Measurements from ENCODE around the gene TXLNB.
A peak's percentile ranks its signal among the peaks of the same experiment; 100 is the strongest.
"Not testable (repeated sequence)": the region's sequence is repeated elsewhere in the genome, so short reads cannot be mapped to it uniquely, and the experiment has no call there.

Gene TXLNB

GRCh38 chr6:139311831-139312230 is 20.0 kb upstream of the TXLNB start:
- no peak for DNase-seq (ENCODE audit: low read depth)

- no peak for DNase-seq (ENCODE audit: low read depth)
These were observed 17.3 kb upstream of the TXLNB start for GRCh38 chr6:139308936-139309603.

- no peak for DNase-seq (ENCODE audit: low read depth)
These were observed 16.6 kb upstream of the TXLNB start for GRCh38 chr6:139308286-139308916.

- no peak for DNase-seq (ENCODE audit: low read depth)
These were observed 14.6 kb upstream of the TXLNB start for GRCh38 chr6:139306291-139306981.

GRCh38 chr6:139303185-139303584 is 11.4 kb upstream of the TXLNB start:
- DNase-seq (ENCODE audit: low read depth), result no peak

- no peak for DNase-seq (ENCODE audit: low read depth)
These were observed 6.1 kb upstream of the TXLNB start for GRCh38 chr6:139297921-139298320.

GRCh38 chr6:139296927-139297326 is 5.1 kb upstream of the TXLNB start:
- DNase-seq (ENCODE audit: low read depth), result no peak

GRCh38 chr6:139295901-139296300 is 4.1 kb upstream of the TXLNB start:
- no peak for DNase-seq (ENCODE audit: low read depth)

GRCh38 chr6:139294090-139294489 is 2.3 kb upstream of the TXLNB start:
- no peak for DNase-seq (ENCODE audit: low read depth)

GRCh38 chr6:139293230-139293629 is 1.4 kb upstream of the TXLNB start:
- not testable (repeated sequence) for DNase-seq (ENCODE audit: low read depth)

- DNase-seq (ENCODE audit: low read depth), result peak; percentile 63
These were observed 949 bp downstream of the TXLNB start for GRCh38 chr6:139290787-139291311.

GRCh38 chr6:139289233-139289632 is 2.6 kb downstream of the TXLNB start:
- no peak for DNase-seq (ENCODE audit: low read depth)

GRCh38 chr6:139288496-139289040 is 3.2 kb downstream of the TXLNB start:
- DNase-seq (ENCODE audit: low read depth), result no peak

GRCh38 chr6:139287868-139288267 is 3.9 kb downstream of the TXLNB start:
- DNase-seq (ENCODE audit: low read depth), result no peak

GRCh38 chr6:139286438-139286837 is 5.4 kb downstream of the TXLNB start:
- DNase-seq (ENCODE audit: low read depth), result not testable (repeated sequence)

GRCh38 chr6:139285590-139285989 is 6.2 kb downstream of the TXLNB start:
- no peak for DNase-seq (ENCODE audit: low read depth)

- no peak for DNase-seq (ENCODE audit: low read depth)
These were observed 7.0 kb downstream of the TXLNB start for GRCh38 chr6:139284789-139285188.

- no peak for DNase-seq (ENCODE audit: low read depth)
These were observed 9.1 kb downstream of the TXLNB start for GRCh38 chr6:139282684-139283083.

GRCh38 chr6:139278190-139278589 is 13.6 kb downstream of the TXLNB start:
- DNase-seq (ENCODE audit: low read depth), result no peak

- DNase-seq (ENCODE audit: low read depth), result no peak
These were observed 14.2 kb downstream of the TXLNB start for GRCh38 chr6:139277587-139277986.

GRCh38 chr6:139277161-139277560 is 14.6 kb downstream of the TXLNB start:
- DNase-seq (ENCODE audit: low read depth), result no peak

GRCh38 chr6:139275279-139276055 is 16.3 kb downstream of the TXLNB start:
- no peak for DNase-seq (ENCODE audit: low read depth)
